Right atrium auricular region (tissue), 2 donors: ENCODE measurements around the gene PPEF1. TPM values are rescaled to one million over a fixed set of nuclear protein-coding genes. Genes with fewer than 3 reads are reported as not detected.

ENCODE experiments used
- DNase-seq: peaks from one replicate; pipeline ENCODE4 v3.0.0-alpha.2; 2019; ENCODE audit warnings: low spot score
- H3K27ac ChIP-seq, 2 donors: fragments of 200-600 bp; sonication (generic); 1 replicate in 1 of 2; 2 replicates in 1 of 2; pipeline ENCODE4 v1.5.1; 2016 to 2019
- H3K27me3 ChIP-seq, 2 donors: fragments of 200-600 bp; sonication (generic); one replicate each; pipeline versions ENCODE4 v1.5.1 to v1.6.0; 2017 to 2019
- H3K36me3 ChIP-seq: fragments of 200-600 bp; sonication (generic); one replicate; pipeline ENCODE4 v1.5.1; 2016
- H3K4me1 ChIP-seq, 2 donors: fragments of 200-600 bp; sonication (generic); one replicate each; pipeline versions ENCODE4 v1.5.1 to v1.6.0; 2017 to 2019
- H3K4me3 ChIP-seq, 2 donors: fragments of 200-600 bp; sonication (generic); 1 replicate in 1 of 2; 2 replicates in 1 of 2; pipeline ENCODE4 v1.5.1; 2017 to 2019; ENCODE audit warnings: mild to moderate bottlenecking in 1 of 2, moderate library complexity in 1 of 2
- H3K9me3 ChIP-seq, 2 donors: fragments of 200-600 bp; sonication (generic); one replicate each; pipeline ENCODE4 v1.5.1; 2019
- total RNA-seq, 2 donors: library from RNA; depleted of rRNA; stranded (reverse); fragments of >200 nt; gene quantifications; one replicate each; pipeline ENCODE4 v1.1.0, GENCODE V29; 2016
- TF ChIP-seq, protein P1 (sequence below), 2 donors: fragments of 200-600 bp; sonication (generic); IDR thresholded peaks; one replicate each; pipeline ENCODE4 v1.5.1; 2019; ENCODE audit warnings: antibody characterized with exemption in 2 of 2

Gene PPEF1
- total RNA-seq, 2 donors from 2014 or later, result 0.78 to 1.1 TPM

DNA sequence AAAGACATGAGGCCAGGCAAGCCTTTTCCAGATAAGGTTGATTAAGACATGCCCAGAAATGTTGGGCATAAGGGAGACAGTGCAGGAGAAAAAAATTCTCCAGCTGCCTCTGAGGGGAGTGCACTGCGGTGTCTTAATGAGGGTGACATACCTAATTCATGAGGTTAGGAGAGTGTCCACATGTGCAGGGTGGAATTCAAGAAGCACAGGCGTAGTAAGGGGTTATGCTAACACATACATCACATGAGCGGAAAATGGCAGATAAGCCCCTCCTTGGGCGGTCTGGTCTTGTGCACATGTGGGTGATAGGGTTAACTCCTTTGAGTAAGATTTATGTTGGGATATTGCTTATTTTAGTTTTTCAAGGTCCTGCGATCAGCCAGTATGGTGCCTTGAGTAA lies 154.1 kb downstream of the PPEF1 start:
- no peaks in the 10 kb centered on the region for H3K4me1 ChIP-seq
- no peaks in the 10 kb centered on the region for H3K27me3 ChIP-seq
- no peak overlapping the region for H3K27ac ChIP-seq
- H3K9me3 ChIP-seq, result no peaks in the 10 kb centered on the region
- no peaks in the 10 kb centered on the region for H3K36me3 ChIP-seq
- no peak overlapping the region for H3K4me3 ChIP-seq
- TF ChIP-seq, protein P1, sequence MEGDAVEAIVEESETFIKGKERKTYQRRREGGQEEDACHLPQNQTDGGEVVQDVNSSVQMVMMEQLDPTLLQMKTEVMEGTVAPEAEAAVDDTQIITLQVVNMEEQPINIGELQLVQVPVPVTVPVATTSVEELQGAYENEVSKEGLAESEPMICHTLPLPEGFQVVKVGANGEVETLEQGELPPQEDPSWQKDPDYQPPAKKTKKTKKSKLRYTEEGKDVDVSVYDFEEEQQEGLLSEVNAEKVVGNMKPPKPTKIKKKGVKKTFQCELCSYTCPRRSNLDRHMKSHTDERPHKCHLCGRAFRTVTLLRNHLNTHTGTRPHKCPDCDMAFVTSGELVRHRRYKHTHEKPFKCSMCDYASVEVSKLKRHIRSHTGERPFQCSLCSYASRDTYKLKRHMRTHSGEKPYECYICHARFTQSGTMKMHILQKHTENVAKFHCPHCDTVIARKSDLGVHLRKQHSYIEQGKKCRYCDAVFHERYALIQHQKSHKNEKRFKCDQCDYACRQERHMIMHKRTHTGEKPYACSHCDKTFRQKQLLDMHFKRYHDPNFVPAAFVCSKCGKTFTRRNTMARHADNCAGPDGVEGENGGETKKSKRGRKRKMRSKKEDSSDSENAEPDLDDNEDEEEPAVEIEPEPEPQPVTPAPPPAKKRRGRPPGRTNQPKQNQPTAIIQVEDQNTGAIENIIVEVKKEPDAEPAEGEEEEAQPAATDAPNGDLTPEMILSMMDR (IDR thresholded peaks at IDR 0.05), result no peak
- no peak for DNase-seq

DNA sequence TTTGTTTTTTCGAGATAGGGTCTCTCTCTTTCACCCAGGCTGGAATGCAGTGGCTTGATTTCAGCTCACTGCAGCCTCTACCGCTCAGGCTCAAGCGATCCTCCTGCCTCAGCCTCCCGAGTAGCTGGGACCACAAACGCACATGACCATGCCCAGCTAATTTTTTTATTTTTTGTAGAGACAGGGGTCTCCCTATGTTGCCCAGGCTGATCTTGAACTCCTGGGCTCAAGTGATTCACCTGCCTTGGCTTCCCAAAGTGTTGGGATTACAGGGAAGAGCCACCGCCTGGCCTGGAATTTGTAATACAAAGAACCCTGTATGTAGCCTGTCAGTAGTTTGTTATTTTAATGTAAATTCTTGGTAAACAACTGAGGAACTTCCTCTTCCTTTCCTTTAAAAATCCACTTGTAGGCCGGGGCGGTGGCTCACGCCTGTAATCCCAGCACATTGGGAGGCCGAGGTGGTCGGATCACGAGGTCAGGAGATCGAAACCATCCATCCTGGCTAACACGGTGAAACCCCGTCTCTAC lies 157.0 kb downstream of the PPEF1 start:
- Histone ChIP-seq H3K36me3 (no peaks in the 10 kb centered on the region), H3K4me1 (no peaks in the 10 kb centered on the region), H3K27me3 (no peaks in the 10 kb centered on the region), H3K27ac (no peak overlapping the region), H3K9me3 (no peaks in the 10 kb centered on the region), H3K4me3 (no peak overlapping the region)
- TF ChIP-seq, protein P1 (IDR thresholded peaks at IDR 0.05), result no peak
- DNase-seq, result no peak

DNA sequence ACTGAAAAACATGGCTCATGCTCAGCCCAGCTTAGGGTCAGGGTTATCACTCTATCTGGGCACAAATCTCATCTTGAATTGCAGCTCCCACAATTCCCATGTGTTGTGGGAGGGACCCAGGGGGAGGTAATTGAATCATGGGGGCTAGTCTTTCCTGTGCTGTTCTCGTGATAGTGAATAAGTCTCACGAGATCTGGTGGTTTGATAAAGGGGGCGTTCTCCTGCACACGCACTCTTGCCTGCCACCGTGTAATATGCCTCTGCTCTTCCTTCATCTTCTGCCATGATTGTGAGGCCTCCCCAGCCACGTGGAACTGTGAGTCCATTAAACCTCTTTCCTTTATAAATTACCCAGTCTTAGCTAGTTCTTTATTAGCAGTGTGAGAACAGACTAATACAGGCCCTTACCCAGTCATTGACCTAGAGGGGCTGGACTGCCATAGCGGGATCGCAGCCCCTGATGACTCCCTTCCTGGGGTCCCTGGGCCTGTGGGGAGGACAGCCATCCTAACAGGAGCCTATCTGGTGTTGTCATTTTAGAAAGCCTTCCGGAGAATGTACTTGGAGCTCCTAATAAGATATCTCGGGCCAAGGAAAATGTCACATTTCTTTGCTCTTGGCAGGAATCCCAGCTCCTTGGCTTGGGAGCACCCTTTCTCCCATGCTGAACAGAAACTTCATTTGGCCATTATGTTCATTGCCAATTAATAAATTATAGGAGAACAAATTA lies 163.9 kb downstream of the PPEF1 start:
- no peaks in the 10 kb centered on the region for H3K27me3 ChIP-seq
- H3K9me3 ChIP-seq, result no peaks in the 10 kb centered on the region
- TF ChIP-seq, protein P1 (IDR thresholded peaks at IDR 0.05), result no peak
- H3K4me3 ChIP-seq, result no peak overlapping the region
- H3K27ac ChIP-seq, result peak overlapping the region; percentile 76 to 83
- H3K36me3 ChIP-seq, result no peaks in the 10 kb centered on the region
- DNase-seq, result no peak
- H3K4me1 ChIP-seq, result peaks cover 0 to 27% of the 10 kb centered on the region in 2 donors

DNA sequence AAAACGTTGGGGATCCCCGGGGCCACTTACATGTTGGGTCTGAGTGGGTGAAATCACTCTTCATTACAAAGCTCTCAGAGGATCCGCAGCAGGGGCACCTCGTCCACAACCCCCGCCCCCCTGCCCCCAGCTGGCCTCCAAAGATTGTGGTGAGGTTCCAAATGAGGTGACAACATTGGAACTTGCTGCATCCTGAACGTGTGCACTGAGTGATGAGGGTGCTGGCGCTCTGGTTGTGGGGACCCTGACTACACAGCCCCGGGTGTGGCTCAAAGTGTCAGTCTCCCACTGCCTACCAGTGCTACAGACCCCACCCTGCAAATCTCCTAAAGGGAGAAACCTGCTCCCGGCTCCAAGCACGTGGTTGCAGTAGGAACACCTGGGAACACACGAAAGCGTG lies 164.5 kb downstream of the PPEF1 start:
- TF ChIP-seq, protein P1 (IDR thresholded peaks at IDR 0.05), result no peak
- H3K36me3 ChIP-seq, result no peaks in the 10 kb centered on the region
- H3K9me3 ChIP-seq, result no peaks in the 10 kb centered on the region
- peak overlapping the region; percentile 76 to 83 for H3K27ac ChIP-seq
- DNase-seq, result no peak
- no peaks in the 10 kb centered on the region for H3K27me3 ChIP-seq
- peaks cover 0 to 27% of the 10 kb centered on the region in 2 donors for H3K4me1 ChIP-seq
- no peak overlapping the region for H3K4me3 ChIP-seq

DNA sequence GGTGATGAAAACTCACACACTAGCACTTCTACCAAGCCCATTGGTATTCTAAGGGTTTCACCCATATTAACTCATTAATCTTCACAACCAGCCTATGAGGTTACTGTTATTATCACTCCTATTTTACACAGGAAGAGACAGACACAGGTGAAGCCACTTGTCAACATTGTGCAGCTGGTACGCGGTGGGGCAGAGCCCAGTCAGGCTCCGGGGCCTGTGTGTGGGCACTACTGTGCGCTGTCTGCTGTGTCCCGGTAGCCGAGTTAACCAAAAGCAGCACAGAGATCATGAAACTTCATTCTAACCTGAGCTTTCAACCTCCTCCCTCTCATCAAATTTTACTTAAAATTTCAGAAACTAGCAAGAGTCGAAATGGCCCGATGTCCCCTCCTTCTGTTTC lies 165.2 kb downstream of the PPEF1 start:
- no peak overlapping the region for H3K4me3 ChIP-seq
- no peaks in the 10 kb centered on the region for H3K27me3 ChIP-seq
- peak overlapping the region; percentile 76 to 83 for H3K27ac ChIP-seq
- H3K36me3 ChIP-seq, result no peaks in the 10 kb centered on the region
- H3K9me3 ChIP-seq, result no peaks in the 10 kb centered on the region
- peaks cover 0 to 27% of the 10 kb centered on the region in 2 donors for H3K4me1 ChIP-seq
- TF ChIP-seq, protein P1 (IDR thresholded peaks at IDR 0.05), result no peak
- DNase-seq, result no peak
